Naive thymus-derived CD8-positive, alpha-beta T cell (primary cell): ENCODE measurements around the gene KIAA0930. TPM values are rescaled to one million over a fixed set of nuclear protein-coding genes. Genes with fewer than 3 reads are reported as not detected.
A peak's percentile ranks its signal among the peaks of the same experiment; 100 is the strongest.
"Not testable (repeated sequence)": the region's sequence is repeated elsewhere in the genome, so short reads cannot be mapped to it uniquely, and the experiment has no call there.

ENCODE experiments used
- ATAC-seq, 2 donors: fragments of 150-1000 bp; cut with Tn5 transposase in 1 of 2; sonication (Bioruptor Pico), chemical (Tn5 transposase) in 1 of 2; 1 replicate in 1 of 2; 2 replicates in 1 of 2; pipeline ENCODE4 v1.10.0; 2021; ENCODE audit warnings: mild to moderate bottlenecking in 2 of 2, moderate library complexity in 2 of 2
- POLR2A ChIA-PET: fragments of 350-600 bp; sonication (Branson Sonifier 250); formaldehyde crosslinking; loops from one replicate; lab custom pipeline; 2021; ENCODE audit warnings: antibody characterized with exemption; lab: Charles Lee
- DNase-seq, 10 donors: peaks; one replicate each; pipeline versions ENCODE4 v3.0.0 to v3.0.0-alpha.2; 2020 to 2022
- H3K27ac Mint-ChIP-seq, 10 donors: one replicate each; pipeline ENCODE4 v1.8.0; 2020 to 2022; ENCODE audit warnings: mild to moderate bottlenecking in 10 of 10, mixed read lengths in 10 of 10, moderate library complexity in 4 of 10, inconsistent platforms in 1 of 10
- H3K27me3 Mint-ChIP-seq, 5 donors: one replicate each; pipeline ENCODE4 v1.8.0; 2021 to 2022; ENCODE audit warnings: mixed read lengths in 5 of 5
- H3K36me3 Mint-ChIP-seq, 3 donors: one replicate each; pipeline ENCODE4 v1.8.0; 2020 to 2022; ENCODE audit warnings: mixed read lengths in 3 of 3, mild to moderate bottlenecking in 2 of 3, inconsistent platforms in 1 of 3
- H3K4me1 Mint-ChIP-seq, 4 donors: one replicate each; pipeline ENCODE4 v1.8.0; 2021 to 2022; ENCODE audit warnings: mixed read lengths in 4 of 4
- H3K4me3 Mint-ChIP-seq, 10 donors: one replicate each; pipeline ENCODE4 v1.8.0; 2020 to 2022; ENCODE audit warnings: mild to moderate bottlenecking in 10 of 10, mixed read lengths in 10 of 10, moderate library complexity in 6 of 10, inconsistent platforms in 1 of 10
- H3K9me3 Mint-ChIP-seq, 9 donors: one replicate each; pipeline ENCODE4 v1.8.0; 2020 to 2022; ENCODE audit warnings: mixed read lengths in 9 of 9, mild to moderate bottlenecking in 3 of 9, inconsistent platforms in 1 of 9, moderate library complexity in 1 of 9
- polyA plus RNA-seq, 3 donors: library from polyadenylated mRNA; unstranded; fragments of 300-500 nt; fragmentation: Illumina TruSeq; gene quantifications; one replicate each; pipeline ENCODE4 v1.2.3, GENCODE V29; 2021
- total RNA-seq, 8 experiments: library from RNA in 2 of 8; stranded (reverse) in 2 of 8; gene quantifications; one replicate each; pipeline ENCODE4 v1.2.3 and lab custom pipeline; 2021 to 2026

Gene KIAA0930
- total RNA-seq (10 to 100 TPM; 28.5 to 29.1 TPM), polyA plus RNA-seq (1 to 10 TPM in 2 of 3 donors, under 1 TPM in 1; 0.87 to 2.9 (median 2.6) TPM), total RNA-seq (lab: John Stamatoyannopoulos, UW) (20.7 to 84.4 (median 62.5) reads per million in 6 experiments)

- Mint-ChIP-seq H3K27me3 (no peaks in the 10 kb centered on the region), H3K36me3 (peaks cover 0 to 9% (median 4%) of the 10 kb centered on the region in 3 donors), H3K4me3 (peak within 1 kb of the TSS; percentile 86 to 98 (median 92)), H3K9me3 (no peaks in the 10 kb centered on the region), H3K4me1 (peaks cover 19 to 67% (median 47%) of the 10 kb centered on the region in 4 donors), H3K27ac (peak within 1 kb of the TSS; percentile 91 to 97 (median 94))
- ATAC-seq (peak; percentile 77 to 81), DNase-seq (peak; percentile 78 to 94 (median 84))
- POLR2A ChIA-PET: interaction anchor here (2.2 kb wide), 1 partner anchor 78 kb away, joined by 7 read pairs; the partner anchor contains the start of gene NUP50
Observed at GRCh38 chr22:45240810-45241631, at the start of gene KIAA0930. Gene KIAA0930 (minus strand): TSS chr22:45240894. CDS start chr22:45240703, 191 bp downstream.

- DNase-seq (no peak), ATAC-seq (no peak)
- H3K9me3 Mint-ChIP-seq: no peaks in the 10 kb centered on the region
- POLR2A ChIA-PET: interaction anchor here (0.6 to 1.4 kb wide), 3 partner anchors 10 to 1446 kb away, joined by 3 read pairs; no protein-coding TSS in a partner anchor
- peaks cover 5 to 30% (median 7%) of the 10 kb centered on the region in 4 donors for H3K4me1 Mint-ChIP-seq
- peak overlapping the region in 2 of 10 donors; percentile 50 to 60 for H3K27ac Mint-ChIP-seq
- H3K4me3 Mint-ChIP-seq: no peak overlapping the region
- H3K36me3 Mint-ChIP-seq: no peaks in the 10 kb centered on the region
- H3K27me3 Mint-ChIP-seq: peaks cover 3 to 11% (median 4%) of the 10 kb centered on the region in 5 donors
Observed at GRCh38 chr22:45286854-45287551, 46.3 kb upstream of the KIAA0930 start.

- POLR2A ChIA-PET: interaction anchor here (1.4 kb wide), 1 partner anchor 11 kb away, joined by 3 read pairs; no protein-coding TSS in a partner anchor
- H3K27me3 Mint-ChIP-seq: peaks cover 3 to 15% (median 9%) of the 10 kb centered on the region in 5 donors
- H3K9me3 Mint-ChIP-seq: no peaks in the 10 kb centered on the region
- DNase-seq: no peak
- ATAC-seq: no peak
- peak overlapping the region in 4 of 10 donors; percentile 2 to 64 (median 16) for H3K27ac Mint-ChIP-seq
- H3K4me3 Mint-ChIP-seq: peak overlapping the region in 9 of 10 donors; percentile 9 to 61 (median 36)
- no peaks in the 10 kb centered on the region for H3K36me3 Mint-ChIP-seq
- H3K4me1 Mint-ChIP-seq: peaks cover 5 to 37% (median 8%) of the 10 kb centered on the region in 4 donors
Observed at GRCh38 chr22:45285263-45286058, 44.8 kb upstream of the KIAA0930 start.

- ATAC-seq (peak; percentile 99), DNase-seq (peak; percentile 36 to 81 (median 57))
- no peaks in the 10 kb centered on the region for H3K9me3 Mint-ChIP-seq
- peak within 1 kb of the TSS in 4 of 10 donors; percentile 2 to 77 (median 45) for H3K27ac Mint-ChIP-seq
- H3K36me3 Mint-ChIP-seq: no peaks in the 10 kb centered on the region
- peaks cover 5 to 42% (median 10%) of the 10 kb centered on the region in 4 donors for H3K4me1 Mint-ChIP-seq
- peak within 1 kb of the TSS; percentile 24 to 65 (median 50) for H3K4me3 Mint-ChIP-seq
- H3K27me3 Mint-ChIP-seq: peaks cover 3 to 15% (median 9%) of the 10 kb centered on the region in 5 donors
- POLR2A ChIA-PET: no interaction called here
Observed at GRCh38 chr22:45284705-45285262, 44.1 kb upstream of the KIAA0930 start, which contains the start of gene UPK3A. Gene UPK3A (plus strand): TSS chr22:45284949. CDS start chr22:45285014, 65 bp downstream.

GRCh38 chr22:45281010-45281409 is 40.3 kb upstream of the KIAA0930 start:
- DNase-seq: no peak
- POLR2A ChIA-PET: interaction anchor here (0.6 kb wide), 1 partner anchor 28 kb away, joined by 3 read pairs; no protein-coding TSS in a partner anchor
- peaks cover 3 to 34% (median 12%) of the 10 kb centered on the region in 4 donors for H3K4me1 Mint-ChIP-seq
- no peaks in the 10 kb centered on the region for H3K9me3 Mint-ChIP-seq
- H3K36me3 Mint-ChIP-seq: no peaks in the 10 kb centered on the region
- H3K4me3 Mint-ChIP-seq: no peak overlapping the region
- ATAC-seq: no peak
- H3K27ac Mint-ChIP-seq: peak overlapping the region in 2 of 10 donors; percentile 44 to 60
- peaks cover 3 to 15% (median 9%) of the 10 kb centered on the region in 5 donors for H3K27me3 Mint-ChIP-seq

- Mint-ChIP-seq H3K36me3 (no peaks in the 10 kb centered on the region), H3K27ac (peak overlapping the region in 1 of 10 donors; percentile 60), H3K9me3 (no peaks in the 10 kb centered on the region), H3K4me3 (no peak overlapping the region), H3K4me1 (peaks cover 3 to 30% (median 12%) of the 10 kb centered on the region in 4 donors), H3K27me3 (peaks cover 3 to 15% (median 9%) of the 10 kb centered on the region in 5 donors)
- ATAC-seq (no peak), DNase-seq (no peak)
- POLR2A ChIA-PET: no interaction called here
Observed at GRCh38 chr22:45280587-45280980, 39.9 kb upstream of the KIAA0930 start.

- Mint-ChIP-seq H3K4me3 (no peak overlapping the region), H3K27me3 (peaks cover 0 to 15% (median 4%) of the 10 kb centered on the region in 5 donors), H3K36me3 (no peaks in the 10 kb centered on the region), H3K27ac (peak overlapping the region in 1 of 10 donors; percentile 61), H3K4me1 (peaks cover 0 to 20% (median 5%) of the 10 kb centered on the region in 4 donors), H3K9me3 (no peaks in the 10 kb centered on the region)
- POLR2A ChIA-PET: no interaction called here
- DNase-seq (no peak), ATAC-seq (no peak)
Observed at GRCh38 chr22:45278125-45278524, 37.4 kb upstream of the KIAA0930 start.

- POLR2A ChIA-PET, ATAC-seq, H3K4me3 Mint-ChIP-seq, H3K9me3 Mint-ChIP-seq, H3K36me3 Mint-ChIP-seq, DNase-seq: not testable (repeated sequence)
- H3K27ac Mint-ChIP-seq: peak overlapping the region in 1 of 10 donors; percentile 61
- peaks cover 0 to 15% (median 4%) of the 10 kb centered on the region in 5 donors for H3K27me3 Mint-ChIP-seq
- H3K4me1 Mint-ChIP-seq: peaks cover 0 to 20% (median 5%) of the 10 kb centered on the region in 4 donors
Observed at GRCh38 chr22:45277720-45278119, 37.0 kb upstream of the KIAA0930 start.

GRCh38 chr22:45276507-45277105 is 35.9 kb upstream of the KIAA0930 start:
- Mint-ChIP-seq H3K27me3 (peaks cover 0 to 7% (median 0%) of the 10 kb centered on the region in 5 donors), H3K4me1 (peaks cover 0 to 18% (median 5%) of the 10 kb centered on the region in 4 donors), H3K27ac (peak overlapping the region in 1 of 10 donors; percentile 56), H3K9me3 (no peaks in the 10 kb centered on the region), H3K4me3 (no peak overlapping the region), H3K36me3 (no peaks in the 10 kb centered on the region)
- ATAC-seq (no peak), DNase-seq (no peak)
- POLR2A ChIA-PET: interaction anchor here (0.6 to 1.1 kb wide), 2 partner anchors 23 to 1023 kb away, joined by 3 read pairs; no protein-coding TSS in a partner anchor

- Mint-ChIP-seq H3K36me3 (no peaks in the 10 kb centered on the region), H3K27ac (no peak overlapping the region), H3K4me3 (no peak overlapping the region), H3K27me3 (peaks cover 0 to 9% (median 3%) of the 10 kb centered on the region in 5 donors), H3K4me1 (peaks cover 3 to 12% (median 11%) of the 10 kb centered on the region in 4 donors), H3K9me3 (no peaks in the 10 kb centered on the region)
- DNase-seq (no peak), ATAC-seq (no peak)
- POLR2A ChIA-PET: no interaction called here
Observed at GRCh38 chr22:45273452-45274075, 32.9 kb upstream of the KIAA0930 start.
